Vagina (tissue), 2 donors: ENCODE data around the gene BPIFA3. TPM values are rescaled to one million over a fixed set of nuclear protein-coding genes. Genes with fewer than 3 reads are reported as not detected.

Source experiments
- DNase-seq, 2 donors: peaks; one replicate each; pipeline ENCODE4 v3.0.0-alpha.2; 2017; ENCODE audit errors: extremely low spot score in 2 of 2
- H3K27ac ChIP-seq: fragments of 200-600 bp; sonication (generic); one replicate; pipeline ENCODE4 v1.5.1; 2019
- H3K27me3 ChIP-seq: fragments of 200-600 bp; sonication (generic); one replicate; pipeline ENCODE4 v1.5.1; 2019
- H3K36me3 ChIP-seq, 2 donors: fragments of 200-600 bp; sonication (generic); one replicate each; pipeline ENCODE4 v1.5.1; 2017 to 2019
- H3K4me1 ChIP-seq: fragments of 200-600 bp; sonication (generic); one replicate; pipeline ENCODE4 v1.5.1; 2019
- H3K4me3 ChIP-seq, 2 donors: fragments of 200-600 bp; sonication (generic); 1 replicate in 1 of 2; 2 replicates in 1 of 2; pipeline ENCODE4 v1.5.1; 2016 to 2019
- H3K9me3 ChIP-seq: fragments of 200-600 bp; sonication (generic); one replicate; pipeline ENCODE4 v1.5.1; 2019
- CTCF ChIP-seq, 3 experiments: fragments of 450-650 bp in 2 of 3; fragments of 200-600 bp in 1 of 3; sonication (generic) in 1 of 3; IDR thresholded peaks; one replicate each; pipeline ENCODE4 v1.5.1; 2017 to 2019; ENCODE audit warnings: antibody characterized with exemption in 3 of 3, mild to moderate bottlenecking in 2 of 3, moderate library complexity in 2 of 3
- POLR2A ChIP-seq, 2 donors: fragments of 450-650 bp; IDR thresholded peaks; one replicate each; pipeline ENCODE4 v1.6.1; 2017; ENCODE audit warnings: antibody characterized with exemption in 2 of 2, mild to moderate bottlenecking in 2 of 2, moderate library complexity in 2 of 2
- POLR2AphosphoS5 ChIP-seq, 2 donors: sonication (generic); formaldehyde crosslinking; IDR thresholded peaks; one replicate each; pipeline ENCODE4 v1.9.0; 2017; ENCODE audit warnings: antibody characterized with exemption in 2 of 2, mild to moderate bottlenecking in 2 of 2, low read depth in 1 of 2; ENCODE audit not compliant: insufficient read depth in 1 of 2
- intact Hi-C: fragments of 100-400 bp; cut with DNase I; formaldehyde crosslinking; loops from one replicate; pipeline ENCODE4 v1.15.1; 2023
- total RNA-seq: library from RNA; depleted of rRNA; stranded (reverse); fragments of >200 nt; gene quantifications from one replicate; pipeline ENCODE4 v1.2.3, GENCODE V29; 2016

BPIFA3 gene
- total RNA-seq, 1 donor from 2014 or later = not detected

GRCh38 chr20:33199026-33199425 is 18.1 kb upstream of the BPIFA3 start:
- intact Hi-C loops = loop anchor here (10.0 kb wide), 1 partner anchor 1044 kb away; no protein-coding TSS in a partner anchor
- no peaks in the 10 kb centered on the region for H3K4me1 ChIP-seq
- DNase-seq = no peak
- H3K27me3 ChIP-seq = no peaks in the 10 kb centered on the region
- H3K27ac ChIP-seq = no peak overlapping the region
- H3K36me3 ChIP-seq = no peaks in the 10 kb centered on the region
- H3K4me3 ChIP-seq = no peak overlapping the region
- no peaks in the 10 kb centered on the region for H3K9me3 ChIP-seq
- no peak for TF ChIP-seq POLR2A (IDR thresholded peaks at IDR 0.05)
- TF ChIP-seq POLR2AphosphoS5 (IDR thresholded peaks at IDR 0.05; ENCODE audit: insufficient read depth in 1 of 2, low read depth in 1 of 2) = no peak
- TF ChIP-seq CTCF (IDR thresholded peaks at IDR 0.05) = no peak

GRCh38 chr20:33202451-33202850 is 14.7 kb upstream of the BPIFA3 start:
- Histone ChIP-seq H3K4me3 (no peak overlapping the region), H3K4me1 (no peaks in the 10 kb centered on the region), H3K9me3 (no peaks in the 10 kb centered on the region), H3K27ac (no peak overlapping the region), H3K27me3 (no peaks in the 10 kb centered on the region), H3K36me3 (no peaks in the 10 kb centered on the region)
- DNase-seq = no peak
- TF ChIP-seq POLR2A (IDR thresholded peaks at IDR 0.05) (no peak), POLR2AphosphoS5 (IDR thresholded peaks at IDR 0.05; ENCODE audit: insufficient read depth in 1 of 2, low read depth in 1 of 2) (no peak), CTCF (IDR thresholded peaks at IDR 0.05) (no peak)
- intact Hi-C loops = no loop called here

- Histone ChIP-seq H3K36me3 (no peaks in the 10 kb centered on the region), H3K27me3 (no peaks in the 10 kb centered on the region), H3K4me1 (no peaks in the 10 kb centered on the region), H3K9me3 (no peaks in the 10 kb centered on the region), H3K27ac (no peak overlapping the region), H3K4me3 (no peak overlapping the region)
- TF ChIP-seq POLR2A (IDR thresholded peaks at IDR 0.05) (no peak), POLR2AphosphoS5 (IDR thresholded peaks at IDR 0.05; ENCODE audit: insufficient read depth in 1 of 2, low read depth in 1 of 2) (no peak), CTCF (IDR thresholded peaks at IDR 0.05) (no peak)
- intact Hi-C loops = no loop called here
- DNase-seq = no peak
Measured at GRCh38 chr20:33203444-33203843, 13.7 kb upstream of the BPIFA3 start.

- TF ChIP-seq POLR2AphosphoS5 (IDR thresholded peaks at IDR 0.05; ENCODE audit: insufficient read depth in 1 of 2, low read depth in 1 of 2) (no peak), POLR2A (IDR thresholded peaks at IDR 0.05) (no peak), CTCF (IDR thresholded peaks at IDR 0.05) (no peak)
- H3K9me3 ChIP-seq = no peaks in the 10 kb centered on the region
- intact Hi-C loops = no loop called here
- H3K4me1 ChIP-seq = no peaks in the 10 kb centered on the region
- no peak overlapping the region for H3K4me3 ChIP-seq
- H3K27me3 ChIP-seq = no peaks in the 10 kb centered on the region
- no peak for DNase-seq
- no peaks in the 10 kb centered on the region for H3K36me3 ChIP-seq
- no peak overlapping the region for H3K27ac ChIP-seq
Measured at GRCh38 chr20:33209789-33210188, 7.4 kb upstream of the BPIFA3 start.

- TF ChIP-seq POLR2A (IDR thresholded peaks at IDR 0.05) = no peak
- no peak for TF ChIP-seq CTCF (IDR thresholded peaks at IDR 0.05)
- H3K27ac ChIP-seq = no peak overlapping the region
Measured at GRCh38 chr20:33210371-33210770, 6.8 kb upstream of the BPIFA3 start.

More at GRCh38 chr20:33210371-33210770, 6.8 kb upstream of the BPIFA3 start:
- DNase-seq = no peak
- Histone ChIP-seq H3K4me1 (no peaks in the 10 kb centered on the region), H3K9me3 (no peaks in the 10 kb centered on the region), H3K4me3 (no peak overlapping the region), H3K36me3 (no peaks in the 10 kb centered on the region), H3K27me3 (no peaks in the 10 kb centered on the region)
- intact Hi-C loops = no loop called here
